Muscle of arm (tissue), 12 donors: ENCODE data around the gene RBP5. TPM values are rescaled to one million over a fixed set of nuclear protein-coding genes. Genes with fewer than 3 reads are reported as not detected.
A peak's percentile ranks its signal among the peaks of the same experiment; 100 is the strongest.
"Not testable (repeated sequence)": the region's sequence is repeated elsewhere in the genome, so short reads cannot be mapped to it uniquely, and the experiment has no call there.

Source experiments
- DNase-seq: peaks from one replicate; pipeline ENCODE4 v3.0.0-alpha.2; 2013
- polyA plus RNA-seq, 12 donors: library from polyadenylated mRNA; unstranded; fragments of 120-200 nt; gene quantifications; one replicate each; pipeline ENCODE4 v1.2.1, GENCODE V29; 2013; ENCODE audit not compliant: insufficient read length in 12 of 12

RBP5 gene
- polyA plus RNA-seq, 12 donors: 2.1 to 18.2 (median 3.5) TPM; not detected in 2

DNA sequence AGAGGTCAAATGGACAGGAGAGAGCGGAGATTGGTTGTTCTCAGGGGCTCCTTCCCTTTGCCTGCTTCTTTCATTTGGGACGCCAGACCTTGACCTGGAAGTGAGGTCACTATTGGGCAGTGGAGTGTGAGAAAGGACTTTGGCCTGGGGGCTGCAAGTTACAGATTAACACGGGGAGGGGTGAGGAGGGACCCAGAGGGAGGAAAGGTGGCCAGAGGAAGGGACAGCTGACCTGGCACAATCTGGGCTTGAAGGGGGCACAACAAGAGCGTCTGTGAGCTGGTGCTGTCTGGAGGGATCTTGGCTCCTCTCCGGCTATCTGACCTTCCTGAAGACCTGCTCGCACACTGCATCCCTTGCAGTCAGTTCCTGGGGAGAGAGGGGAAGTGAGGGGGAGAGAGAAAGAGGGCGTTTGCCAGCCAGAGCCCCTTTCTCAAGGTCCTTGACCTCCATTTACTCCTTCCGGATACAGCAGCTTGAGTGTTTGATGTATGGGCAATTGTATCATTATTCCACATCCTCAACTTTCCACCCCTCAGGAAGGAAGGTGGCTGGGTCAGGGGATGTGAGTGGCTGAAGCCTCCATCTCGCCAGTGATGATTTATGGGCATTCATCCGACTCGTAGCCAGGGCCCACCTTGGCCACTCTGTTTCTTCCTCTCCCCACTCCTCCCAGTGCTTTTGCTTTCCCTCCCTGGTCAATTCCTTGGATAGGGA is 4.7 kb downstream of the RBP5 start:
- no peak for DNase-seq

GRCh38 chr12:7122811-7123769 is 5.6 kb downstream of the RBP5 start:
- peak; percentile 64 for DNase-seq

DNA sequence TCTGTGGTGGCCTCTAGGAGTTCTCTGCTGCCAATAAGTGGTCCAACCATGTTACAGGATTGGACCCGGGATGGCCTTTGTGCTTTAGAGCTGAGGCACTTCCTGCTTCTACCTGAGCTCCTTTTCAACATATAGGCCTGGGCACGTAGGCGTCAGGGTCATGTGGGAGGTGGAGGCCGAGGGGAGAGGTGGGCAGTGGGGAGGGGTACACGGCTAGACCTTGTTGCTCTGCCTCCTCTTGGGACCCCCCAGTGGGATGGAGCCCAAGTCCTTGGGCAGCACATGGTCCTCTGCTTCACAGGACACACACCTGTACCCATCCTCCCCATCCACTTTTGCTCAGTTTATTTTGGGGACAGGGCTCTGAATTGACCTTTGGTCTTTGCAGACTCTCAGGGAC is 7.4 kb downstream of the RBP5 start:
- DNase-seq: no peak

GRCh38 chr12:7120166-7120565 is 8.5 kb downstream of the RBP5 start:
- DNase-seq: no peak

- DNase-seq: no peak
These were observed 9.8 kb downstream of the RBP5 start for GRCh38 chr12:7118881-7119280.

DNA sequence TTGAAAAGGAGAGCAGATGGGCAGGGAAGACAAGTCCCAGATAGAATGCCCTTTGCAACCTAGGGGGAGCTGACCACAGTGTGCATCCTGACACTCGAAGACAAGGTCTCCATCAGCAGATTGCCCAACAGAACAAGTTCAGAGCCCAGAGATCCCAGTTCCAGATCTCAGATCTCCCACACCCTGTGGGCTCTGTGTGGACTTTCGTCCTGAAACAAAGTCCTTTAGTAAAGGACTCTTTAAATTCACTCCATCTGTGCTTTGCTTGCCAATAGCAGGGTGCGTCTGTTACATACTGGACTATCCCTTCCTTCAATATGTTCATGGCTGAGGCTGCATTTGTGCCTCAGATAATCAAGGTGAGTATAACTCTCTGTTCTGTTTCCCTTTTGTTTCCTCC is 11.0 kb downstream of the RBP5 start:
- DNase-seq: no peak

GRCh38 chr12:7116916-7117315 is 11.8 kb downstream of the RBP5 start:
- DNase-seq: no peak

DNA sequence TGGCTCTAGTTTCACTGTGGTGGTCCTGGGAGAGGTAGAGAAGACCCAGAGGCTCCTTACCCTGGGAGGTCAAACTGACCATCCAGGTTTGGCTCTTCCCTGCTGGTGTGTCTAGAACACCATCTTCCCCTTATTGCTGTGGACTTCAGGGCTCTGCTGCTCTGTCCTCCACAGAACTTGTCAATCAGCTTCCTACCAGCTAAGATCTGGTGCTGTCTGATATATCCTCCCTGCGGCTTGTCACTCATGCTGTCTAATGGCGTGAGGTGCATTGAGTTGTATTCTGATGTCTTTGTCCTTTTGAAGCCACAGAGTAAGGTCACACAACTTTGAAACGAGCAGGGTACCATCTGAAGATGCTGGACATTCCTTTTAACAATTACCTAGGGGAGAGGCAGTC is 12.5 kb downstream of the RBP5 start:
- DNase-seq: no peak

DNA sequence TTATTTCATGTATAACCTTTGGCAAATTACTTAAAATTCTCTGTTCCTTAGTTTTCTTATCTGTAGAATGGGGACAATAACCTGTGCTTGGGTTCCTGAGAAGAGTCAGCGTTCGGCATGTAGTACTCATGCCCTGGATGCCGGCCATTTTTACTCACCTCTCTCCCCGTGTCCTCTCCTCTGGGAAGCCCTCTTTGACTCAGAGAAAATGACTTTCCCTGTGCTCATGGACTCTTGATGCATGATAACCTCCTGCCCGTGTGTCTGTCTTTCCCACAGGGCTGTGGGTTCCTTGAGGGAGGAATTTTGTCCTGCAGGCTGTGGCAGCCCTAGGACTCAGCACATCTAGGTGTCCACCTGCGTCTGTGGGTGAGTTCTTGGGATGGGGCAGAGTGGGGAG is 13.8 kb downstream of the RBP5 start:
- DNase-seq: no peak

DNA sequence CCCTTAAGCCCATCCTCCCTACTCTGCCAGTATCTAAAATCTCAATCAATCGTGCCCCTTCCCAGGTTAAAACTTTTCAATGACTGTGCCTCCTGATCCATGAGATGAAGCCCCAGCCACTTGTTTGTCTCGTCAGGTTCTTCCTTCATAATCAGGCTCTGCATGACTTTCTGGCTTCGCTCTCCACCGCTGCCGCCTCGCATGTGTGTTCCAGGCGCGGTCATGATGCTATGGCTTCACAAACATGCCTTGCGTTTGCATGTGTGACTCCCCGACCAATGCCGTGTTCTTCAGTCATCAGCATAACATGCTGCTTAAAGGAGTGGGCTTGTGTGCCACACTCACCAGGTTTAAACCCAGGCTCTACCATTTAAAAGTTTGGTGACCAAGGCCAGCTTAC is 14.7 kb downstream of the RBP5 start:
- no peak for DNase-seq

GRCh38 chr12:7113389-7113871 is 15.3 kb downstream of the RBP5 start:
- peak; percentile 56 for DNase-seq

- DNase-seq: peak; percentile 83
These were observed 16.6 kb downstream of the RBP5 start for GRCh38 chr12:7112041-7112440.

- DNase-seq: no peak
These were observed 18.0 kb downstream of the RBP5 start for GRCh38 chr12:7110661-7111060.

- DNase-seq: no peak
These were observed 19.1 kb downstream of the RBP5 start for GRCh38 chr12:7109572-7109920.

DNA sequence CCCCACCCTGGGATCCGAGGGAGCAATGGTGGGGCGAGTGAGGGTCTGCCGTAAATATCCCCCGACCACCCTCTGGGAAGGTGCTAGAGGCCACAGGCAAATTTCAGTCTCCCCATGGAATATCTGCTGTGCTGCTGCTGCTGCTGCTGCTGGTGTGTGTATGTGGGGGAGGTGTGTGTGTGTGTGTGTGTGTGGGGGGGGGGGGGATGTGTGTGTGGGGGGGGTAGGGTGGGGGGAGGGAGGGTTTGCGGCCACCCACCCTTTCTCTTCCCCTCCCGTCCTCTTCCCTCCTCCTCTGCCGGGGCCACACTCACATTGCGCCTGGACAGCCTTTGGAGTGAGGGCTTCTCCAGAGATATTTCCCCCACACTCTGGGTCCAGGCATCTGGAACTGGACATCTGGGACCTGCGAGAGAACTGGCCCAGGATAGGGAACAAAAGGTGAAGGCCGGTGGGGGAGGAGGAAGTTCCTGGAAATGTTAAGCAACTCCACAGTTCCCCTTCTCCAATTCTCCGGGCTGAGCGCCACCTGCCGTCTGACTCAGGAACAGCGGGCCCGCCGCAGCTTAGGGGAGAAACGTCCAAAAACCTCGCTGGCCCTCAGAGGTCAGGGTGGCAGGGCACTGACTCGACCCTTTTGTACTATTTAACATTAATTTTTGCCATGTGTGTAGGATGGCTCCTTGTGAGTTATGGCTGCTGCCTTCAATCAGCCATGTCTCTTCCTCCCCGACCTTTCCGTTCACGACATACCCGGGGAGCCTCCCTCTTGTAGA is 19.7 kb downstream of the RBP5 start, which contains the start of gene C1RL:
Gene C1RL, minus strand, starts transcription at position 419 of the 776 bp plus-strand sequence. Its CDS starts 34 bp downstream, at position 385.
- peak; percentile 91 for DNase-seq

GRCh38 chr12:7108003-7108795 is 20.5 kb downstream of the RBP5 start:
- DNase-seq: peak; percentile 63

- no peak for DNase-seq
These were observed 21.1 kb downstream of the RBP5 start for GRCh38 chr12:7107636-7108002.

GRCh38 chr12:7107181-7107580 is 21.5 kb downstream of the RBP5 start:
- DNase-seq: not testable (repeated sequence)

GRCh38 chr12:7106082-7106481 is 22.6 kb downstream of the RBP5 start:
- no peak for DNase-seq

DNA sequence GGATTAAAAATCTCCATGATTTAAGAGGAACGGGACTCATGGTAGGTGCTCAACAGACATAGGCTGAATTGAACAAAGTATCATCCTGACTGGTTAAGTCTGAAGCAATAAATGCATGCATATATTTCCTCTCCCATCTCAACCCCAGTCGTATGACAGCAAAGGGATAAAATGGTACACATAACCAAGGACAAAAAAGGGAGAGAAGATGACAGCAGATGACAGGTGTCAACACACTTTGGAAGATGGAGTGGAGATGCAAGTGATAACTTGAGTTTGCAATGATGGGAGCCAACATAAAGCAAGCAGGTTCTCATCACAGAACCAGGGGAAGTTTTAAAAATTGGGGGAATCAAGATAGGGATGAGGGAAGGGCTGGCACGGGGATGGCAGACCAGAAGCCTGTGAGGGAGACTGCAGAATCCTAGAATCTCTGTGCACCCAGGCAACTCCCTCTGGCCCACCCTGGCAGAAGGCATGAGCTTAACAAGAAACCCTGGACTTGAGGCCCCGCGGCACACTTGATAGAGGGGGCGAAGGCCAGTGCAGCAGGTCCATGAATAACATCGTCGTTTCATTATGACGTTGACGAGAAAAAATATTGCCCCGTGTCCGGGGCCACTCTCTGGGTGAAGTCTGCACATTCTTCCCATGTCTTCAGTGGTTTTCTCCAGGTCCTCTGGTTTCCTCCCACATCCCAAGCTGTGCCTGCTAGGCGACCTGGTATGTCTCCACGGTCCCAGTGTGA is 24.7 kb downstream of the RBP5 start:
- no peak for DNase-seq
